GM20000 (cell line): ENCODE data around the gene IP6K3.

ENCODE experiments used
- DNase-seq: peaks from one replicate; pipeline ENCODE4 v3.0.0; 2012; ENCODE audit warnings: low spot score
- CTCF ChIP-seq: IDR thresholded peaks from 2 replicates; pipeline ENCODE4 v1.5.1; 2012; ENCODE audit warnings: mild to moderate bottlenecking, control low read depth; ENCODE audit errors: extremely low read depth, missing control alignments

IP6K3 gene

GRCh38 chr6:33695451-33695887, 51.2 kb downstream of the IP6K3 start:
- no peak for TF ChIP-seq CTCF
- DNase-seq, result no peak

- TF ChIP-seq CTCF, result no peak
- DNase-seq, result no peak
Observed at GRCh38 chr6:33694977-33695376, 51.7 kb downstream of the IP6K3 start.

- no peak for DNase-seq
- no peak for TF ChIP-seq CTCF
Observed at GRCh38 chr6:33694401-33694931, 52.2 kb downstream of the IP6K3 start.

GRCh38 chr6:33693186-33694105, 53.3 kb downstream of the IP6K3 start:
- no peak for TF ChIP-seq CTCF
- DNase-seq, result no peak

GRCh38 chr6:33692760-33693158, 53.9 kb downstream of the IP6K3 start:
- TF ChIP-seq CTCF, result no peak
- peak; percentile 56 for DNase-seq

- TF ChIP-seq CTCF, result no peak
Observed at GRCh38 chr6:33692078-33692759, 54.5 kb downstream of the IP6K3 start.

More at GRCh38 chr6:33692078-33692759, 54.5 kb downstream of the IP6K3 start:
- no peak for DNase-seq
